Mesenchymal stem cell (in vitro differentiated cells and primary cell): ENCODE results near the gene CMSS1.

Experiments used
- DNase-seq: peaks from one replicate; pipeline ENCODE4 v3.0.0-alpha.2; 2013
- H2AFZ ChIP-seq: one replicate; pipeline ENCODE4 v1.6.1; 2013; ENCODE audit warnings: low read depth, mild to moderate bottlenecking, control low read depth, inconsistent platforms, low read length, moderate library complexity
- H2AK5ac ChIP-seq: 2 replicates; pipeline ENCODE4 v1.6.1; 2013; ENCODE audit warnings: low read length, moderate library complexity, mild to moderate bottlenecking, inconsistent platforms; ENCODE audit not compliant: severe bottlenecking
- H2BK120ac ChIP-seq: one replicate; pipeline ENCODE4 v1.6.1; 2013; ENCODE audit warnings: low read depth, mild to moderate bottlenecking, inconsistent platforms, low read length, moderate library complexity
- H2BK12ac ChIP-seq, 2 experiments: one replicate each; pipeline ENCODE4 v1.6.1; 2013; ENCODE audit warnings: inconsistent platforms in 2 of 2, low read length in 2 of 2, mild to moderate bottlenecking in 2 of 2, moderate library complexity in 2 of 2, control low read depth in 1 of 2
- H2BK15ac ChIP-seq: one replicate; pipeline ENCODE4 v1.6.1; 2013; ENCODE audit warnings: mild to moderate bottlenecking, low read depth, inconsistent platforms; ENCODE audit not compliant: poor library complexity, severe bottlenecking
- H2BK5ac ChIP-seq: 2 replicates; pipeline ENCODE4 v1.6.1; 2013; ENCODE audit warnings: low read depth, mild to moderate bottlenecking, low read length, control low read depth, inconsistent platforms; ENCODE audit not compliant: poor library complexity, severe bottlenecking
- H3K14ac ChIP-seq, 2 experiments: one replicate each; pipeline ENCODE4 v1.6.1; 2013; ENCODE audit warnings: inconsistent platforms in 2 of 2, low read length in 2 of 2, control low read depth in 1 of 2, mild to moderate bottlenecking in 1 of 2, moderate library complexity in 1 of 2
- H3K18ac ChIP-seq, 2 experiments: one replicate each; pipeline ENCODE4 v1.6.1; 2013; ENCODE audit warnings: inconsistent platforms in 2 of 2, low read length in 2 of 2, control low read depth in 1 of 2, low read depth in 1 of 2, mild to moderate bottlenecking in 1 of 2
- H3K23ac ChIP-seq, 2 experiments: one replicate each; pipeline ENCODE4 v1.6.1; 2013; ENCODE audit warnings: inconsistent platforms in 2 of 2, low read length in 2 of 2, mild to moderate bottlenecking in 2 of 2, moderate library complexity in 2 of 2, control low read depth in 1 of 2
- H3K27ac ChIP-seq: 2 replicates; pipeline ENCODE4 v1.5.1; 2013; ENCODE audit warnings: mild to moderate bottlenecking, moderate library complexity, low read length, control low read depth, inconsistent platforms; ENCODE audit not compliant: poor library complexity, severe bottlenecking
- H3K27me3 ChIP-seq, 2 experiments: 2 replicates each; pipeline versions ENCODE4 v1.6.1 to v1.7.0; 2013; ENCODE audit warnings: low read length in 2 of 2, mild to moderate bottlenecking in 2 of 2, moderate library complexity in 2 of 2, control low read depth in 1 of 2, inconsistent platforms in 1 of 2; ENCODE audit not compliant: control insufficient read depth in 1 of 2, insufficient read depth in 1 of 2
- H3K36me3 ChIP-seq, 2 experiments: 2 replicates each; pipeline versions ENCODE4 v1.6.1 to v1.7.0; 2013; ENCODE audit warnings: low read length in 2 of 2, control low read depth in 1 of 2, inconsistent platforms in 1 of 2, low read depth in 1 of 2, mild to moderate bottlenecking in 1 of 2; ENCODE audit not compliant: insufficient read depth in 2 of 2, control insufficient read depth in 1 of 2
- H3K4ac ChIP-seq, 2 experiments: one replicate each; pipeline ENCODE4 v1.6.1; 2013; ENCODE audit warnings: inconsistent platforms in 2 of 2, low read length in 2 of 2, mild to moderate bottlenecking in 2 of 2, moderate library complexity in 2 of 2, control low read depth in 1 of 2, low read depth in 1 of 2
- H3K4me1 ChIP-seq: 2 replicates; pipeline ENCODE4 v1.6.1; 2013; ENCODE audit warnings: low read depth, low read length, control low read depth; ENCODE audit not compliant: control insufficient read depth, insufficient read depth
- H3K4me2 ChIP-seq: 2 replicates; pipeline ENCODE4 v1.6.1; 2013; ENCODE audit warnings: low read length, mild to moderate bottlenecking, inconsistent platforms; ENCODE audit not compliant: poor library complexity, severe bottlenecking
- H3K4me3 ChIP-seq, 2 experiments: 2 replicates each; pipeline versions ENCODE4 v1.5.1 to v1.7.0; 2013; ENCODE audit warnings: low read length in 2 of 2, mild to moderate bottlenecking in 2 of 2, control low read depth in 1 of 2, low read depth in 1 of 2; ENCODE audit not compliant: insufficient read depth in 1 of 2
- H3K79me1 ChIP-seq: replicated peaks from 2 replicates; pipeline ENCODE4 v1.6.1; 2013; ENCODE audit warnings: mild to moderate bottlenecking, control low read depth, low read length, inconsistent platforms; ENCODE audit not compliant: poor library complexity, severe bottlenecking
- H3K9ac ChIP-seq: 2 replicates; pipeline ENCODE4 v1.7.0; 2013; ENCODE audit warnings: mild to moderate bottlenecking, low read length, moderate library complexity
- H3K9me3 ChIP-seq: 2 replicates; pipeline ENCODE4 v1.7.0; 2013; ENCODE audit warnings: mild to moderate bottlenecking, low read length; ENCODE audit not compliant: control insufficient read depth
- H4K8ac ChIP-seq: one replicate; pipeline ENCODE4 v1.6.1; 2013; ENCODE audit warnings: inconsistent platforms, mild to moderate bottlenecking, low read length, moderate library complexity
- H4K91ac ChIP-seq: one replicate; pipeline ENCODE4 v1.6.1; 2013; ENCODE audit warnings: mild to moderate bottlenecking, low read length, inconsistent platforms
- WGBS: methylation state at CpG from one replicate; pipeline ENCODE4 v1.1.7; 2013; ENCODE audit warnings: mixed read lengths; 5-methylcytosine and 5-hydroxymethylcytosine counted together

Gene CMSS1

DNA sequence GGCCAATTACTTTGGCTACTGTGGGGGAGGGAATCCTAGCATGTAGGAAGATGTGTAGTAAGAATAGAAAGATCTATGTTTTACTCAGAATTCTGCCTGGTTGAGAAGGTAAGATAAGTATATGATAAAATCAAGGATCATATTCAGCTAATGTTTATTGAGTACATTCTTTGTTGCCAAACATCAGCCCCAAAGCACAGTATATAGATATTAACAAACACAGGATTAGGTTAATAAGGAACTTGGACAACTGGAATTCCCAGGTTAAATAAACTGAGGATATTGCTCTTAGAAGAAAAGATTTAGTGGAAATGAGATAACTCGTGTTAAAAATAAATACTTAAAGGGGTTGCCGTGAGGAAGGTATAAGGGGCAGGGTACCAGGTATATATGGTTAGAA, 167.0 kb downstream of the CMSS1 start:
- H2BK12ac ChIP-seq: no peak overlapping the region
- H3K18ac ChIP-seq: peak overlapping the region in 1 of 2 experiments; percentile 21
- H2BK120ac ChIP-seq: no peak overlapping the region
- no peak overlapping the region for H3K14ac ChIP-seq
- H2AK5ac ChIP-seq: no peak overlapping the region
- no peak overlapping the region for H2AFZ ChIP-seq
- DNase-seq: no peak
- H2BK5ac ChIP-seq: no peak overlapping the region
- H3K23ac ChIP-seq: no peak overlapping the region
- H3K36me3 ChIP-seq: no peaks in the 10 kb centered on the region
- H3K9me3 ChIP-seq: no peaks in the 10 kb centered on the region
- no peaks in the 10 kb centered on the region for H3K4me1 ChIP-seq
- no CpG with 5 or more reads among the region's 2 CpGs for WGBS
- no peaks in the 10 kb centered on the region for H3K27me3 ChIP-seq
- H3K9ac ChIP-seq: no peak overlapping the region
- H3K79me1 ChIP-seq: peaks cover 3% of the 10 kb centered on the region
- no peak overlapping the region for H2BK15ac ChIP-seq
- H3K4me2 ChIP-seq: no peak overlapping the region
- H3K27ac ChIP-seq: no peak overlapping the region
- H4K8ac ChIP-seq: no peak overlapping the region
- no peak overlapping the region for H4K91ac ChIP-seq
- H3K4ac ChIP-seq: no peak overlapping the region
- H3K4me3 ChIP-seq: no peak overlapping the region

DNA sequence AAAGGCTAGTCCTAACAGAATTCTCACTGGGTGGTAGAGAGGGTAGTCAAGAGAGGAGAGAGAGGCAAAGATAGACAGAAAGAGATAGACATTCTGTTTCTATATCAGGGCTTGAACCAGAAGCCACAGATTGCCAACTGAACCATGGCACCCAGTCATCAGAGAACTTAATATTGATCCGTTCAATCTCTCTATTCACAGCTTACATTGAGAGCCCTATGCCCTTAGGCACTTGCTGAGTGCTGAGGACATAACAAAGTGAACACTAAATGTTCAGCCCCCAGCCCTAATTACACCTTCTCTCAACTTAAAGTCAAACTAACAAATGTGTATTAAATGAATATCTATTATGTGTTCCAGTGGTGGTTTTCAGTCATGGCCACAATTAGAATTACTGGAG, 172.5 kb downstream of the CMSS1 start:
- H3K9me3 ChIP-seq: peaks cover 14% of the 10 kb centered on the region
- no peak overlapping the region for H2AFZ ChIP-seq
- H3K27me3 ChIP-seq: no peaks in the 10 kb centered on the region
- no peak overlapping the region for H3K27ac ChIP-seq
- no peak overlapping the region for H4K91ac ChIP-seq
- H3K23ac ChIP-seq: no peak overlapping the region
- no peaks in the 10 kb centered on the region for H3K36me3 ChIP-seq
- no peaks in the 10 kb centered on the region for H3K4me1 ChIP-seq
- no peak overlapping the region for H2BK12ac ChIP-seq
- no peak overlapping the region for H2BK15ac ChIP-seq
- H3K4me3 ChIP-seq: no peak overlapping the region
- H3K79me1 ChIP-seq: no peaks in the 10 kb centered on the region
- no peak overlapping the region for H4K8ac ChIP-seq
- H2BK120ac ChIP-seq: no peak overlapping the region
- peak overlapping the region; percentile 42 for H2AK5ac ChIP-seq
- no peak for DNase-seq
- 88% methylated on average over 1 of the region's 1 CpG for WGBS
- H3K4ac ChIP-seq: no peak overlapping the region
- H2BK5ac ChIP-seq: no peak overlapping the region
- H3K4me2 ChIP-seq: no peak overlapping the region
- H3K14ac ChIP-seq: no peak overlapping the region
- no peak overlapping the region for H3K18ac ChIP-seq
- no peak overlapping the region for H3K9ac ChIP-seq

DNA sequence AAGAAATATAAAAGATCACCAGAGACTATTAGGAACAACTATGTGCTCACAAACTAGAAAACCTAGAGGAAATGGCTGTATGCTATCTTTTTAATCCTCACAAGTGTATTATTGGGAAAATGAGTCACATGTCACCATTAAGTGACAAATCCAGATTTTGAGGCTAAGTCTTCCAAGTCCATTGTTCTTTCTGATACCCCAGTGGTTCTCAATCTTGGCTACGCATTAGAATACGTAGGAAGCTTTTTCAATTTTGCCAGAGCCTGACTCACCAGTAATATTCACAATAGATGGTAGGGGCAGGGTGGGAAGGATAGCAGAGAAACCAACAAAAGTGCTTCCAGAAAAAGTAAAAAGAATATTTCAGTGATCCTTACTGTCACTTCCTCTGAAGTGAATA, 179.6 kb downstream of the CMSS1 start:
- H3K4me3 ChIP-seq: no peak overlapping the region
- H3K14ac ChIP-seq: no peak overlapping the region
- H2BK120ac ChIP-seq: no peak overlapping the region
- no peak overlapping the region for H2BK5ac ChIP-seq
- H4K8ac ChIP-seq: no peak overlapping the region
- H3K36me3 ChIP-seq: no peaks in the 10 kb centered on the region
- no peak overlapping the region for H2AFZ ChIP-seq
- H2AK5ac ChIP-seq: no peak overlapping the region
- no peak overlapping the region for H4K91ac ChIP-seq
- no peaks in the 10 kb centered on the region for H3K27me3 ChIP-seq
- no peak for DNase-seq
- no peak overlapping the region for H3K4me2 ChIP-seq
- no peak overlapping the region for H3K23ac ChIP-seq
- H3K79me1 ChIP-seq: no peaks in the 10 kb centered on the region
- H3K9me3 ChIP-seq: peaks cover 14% of the 10 kb centered on the region
- H3K18ac ChIP-seq: no peak overlapping the region
- H3K27ac ChIP-seq: no peak overlapping the region
- no peak overlapping the region for H3K4ac ChIP-seq
- no peak overlapping the region for H2BK12ac ChIP-seq
- no peaks in the 10 kb centered on the region for H3K4me1 ChIP-seq
- no peak overlapping the region for H3K9ac ChIP-seq
- whole genome bisulfite sequencing: 100% methylated on average over 2 of the region's 2 CpGs
- no peak overlapping the region for H2BK15ac ChIP-seq

DNA sequence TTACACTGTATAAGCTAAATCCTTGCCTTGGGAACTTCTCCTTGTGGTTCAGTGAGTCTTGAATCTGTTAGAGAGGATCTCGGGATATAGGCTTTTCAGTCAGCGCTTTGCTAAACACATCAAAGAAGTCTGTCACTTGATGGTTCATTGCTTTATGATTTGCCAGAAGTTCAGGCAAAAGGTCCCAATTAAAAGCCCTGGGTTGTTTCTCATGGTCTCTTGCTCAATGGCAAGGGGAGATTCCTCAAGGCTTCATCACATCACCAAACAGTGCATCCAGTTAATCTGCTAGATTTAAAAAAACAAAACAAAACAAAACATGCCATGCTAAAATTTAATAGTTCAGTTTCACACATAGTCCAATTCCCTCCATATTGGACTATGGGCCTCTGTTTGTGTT, 181.9 kb downstream of the CMSS1 start:
- peak; percentile 45 for DNase-seq
- no peak overlapping the region for H3K18ac ChIP-seq
- no peak overlapping the region for H3K14ac ChIP-seq
- no peak overlapping the region for H3K23ac ChIP-seq
- no peak overlapping the region for H2BK15ac ChIP-seq
- H2BK120ac ChIP-seq: no peak overlapping the region
- H3K27ac ChIP-seq: no peak overlapping the region
- H3K4me3 ChIP-seq: no peak overlapping the region
- peaks cover 1% of the 10 kb centered on the region for H3K9me3 ChIP-seq
- no peak overlapping the region for H4K91ac ChIP-seq
- peaks cover 1% of the 10 kb centered on the region for H3K79me1 ChIP-seq
- no peak overlapping the region for H3K4me2 ChIP-seq
- no peak overlapping the region for H4K8ac ChIP-seq
- 87% methylated on average over 2 of the region's 2 CpGs for WGBS
- no peak overlapping the region for H3K4ac ChIP-seq
- H2BK5ac ChIP-seq: no peak overlapping the region
- no peak overlapping the region for H2BK12ac ChIP-seq
- H3K4me1 ChIP-seq: peaks cover 1% of the 10 kb centered on the region
- no peak overlapping the region for H3K9ac ChIP-seq
- no peak overlapping the region for H2AK5ac ChIP-seq
- H3K27me3 ChIP-seq: no peaks in the 10 kb centered on the region
- no peaks in the 10 kb centered on the region for H3K36me3 ChIP-seq
- H2AFZ ChIP-seq: no peak overlapping the region
